ENCODE results near the gene CATSPERB.
A peak's percentile ranks its signal among the peaks of the same experiment; 100 is the strongest.
"Not testable (repeated sequence)": the region's sequence is repeated elsewhere in the genome, so short reads cannot be mapped to it uniquely, and the experiment has no call there.

Gene CATSPERB

DNA sequence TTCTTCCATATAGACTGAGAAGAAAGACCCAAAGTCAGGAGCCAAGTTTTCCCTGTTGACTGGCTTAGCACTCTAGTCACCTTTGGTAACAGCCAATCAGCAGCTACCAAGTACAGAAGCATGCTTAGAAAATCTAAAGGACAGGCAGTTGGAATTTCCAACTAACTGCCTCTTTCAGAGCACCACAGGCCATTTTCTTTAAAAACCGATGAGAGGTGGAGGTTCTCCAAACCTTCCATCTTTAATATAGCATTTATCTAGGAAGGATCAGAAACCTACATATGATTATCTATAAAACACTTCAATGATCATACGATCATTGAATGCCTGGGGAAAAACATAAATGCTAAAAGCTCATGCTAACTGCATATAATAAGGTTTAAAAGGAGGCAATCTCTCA lies at the start of gene CATSPERB:
CATSPERB (minus strand) TSS at position 101 of the 400 bp plus-strand sequence. CDS start 2,607 bp downstream, outside the sequence.
- DNase-seq (ENCODE audit: low read depth): no peak

DNA sequence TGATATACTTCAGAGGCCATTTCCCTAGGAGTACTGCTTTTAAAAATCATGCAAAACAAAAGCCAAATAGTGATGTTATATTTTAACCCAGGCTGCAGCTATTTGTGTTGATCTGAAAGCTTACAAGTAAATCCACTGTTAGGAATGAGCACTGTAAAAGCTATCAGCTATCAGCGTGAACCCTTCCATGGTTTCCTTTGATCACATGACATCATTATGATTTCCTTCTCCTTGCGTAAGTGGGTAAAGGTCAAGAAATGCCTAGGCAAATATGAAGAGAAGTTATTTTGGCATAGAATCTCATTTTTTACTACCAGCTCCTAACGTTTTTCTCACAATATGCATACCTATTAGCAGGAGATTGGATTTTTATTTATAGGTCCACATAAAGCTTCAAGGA lies 48.6 kb upstream of the CATSPERB start:
- no peak for DNase-seq (ENCODE audit: low read depth)

- DNase-seq (ENCODE audit: low read depth): no peak
These were observed 46.3 kb upstream of the CATSPERB start for GRCh38 chr14:91778217-91778616.

GRCh38 chr14:91774140-91775096 lies 42.5 kb upstream of the CATSPERB start:
- DNase-seq (ENCODE audit: low read depth): no peak

DNA sequence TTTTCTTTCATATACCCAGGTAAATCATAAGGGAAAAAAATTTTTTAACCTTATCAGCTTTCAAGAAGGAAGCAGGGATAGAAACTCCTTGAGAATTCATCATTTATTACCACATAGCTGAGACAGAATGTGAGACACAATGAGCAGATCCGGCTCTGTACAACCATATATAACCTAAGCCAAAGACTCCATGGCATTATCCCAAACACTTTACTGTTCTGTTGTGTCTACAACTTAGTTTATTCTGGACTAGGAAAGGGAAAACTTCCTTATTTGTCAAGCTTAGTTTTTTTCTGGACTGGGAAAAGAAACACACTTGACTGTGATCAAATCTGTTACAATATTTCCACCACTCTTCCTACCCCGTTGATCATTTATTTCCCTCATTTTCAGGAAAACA lies 38.3 kb upstream of the CATSPERB start:
- no peak for DNase-seq (ENCODE audit: low read depth)

DNA sequence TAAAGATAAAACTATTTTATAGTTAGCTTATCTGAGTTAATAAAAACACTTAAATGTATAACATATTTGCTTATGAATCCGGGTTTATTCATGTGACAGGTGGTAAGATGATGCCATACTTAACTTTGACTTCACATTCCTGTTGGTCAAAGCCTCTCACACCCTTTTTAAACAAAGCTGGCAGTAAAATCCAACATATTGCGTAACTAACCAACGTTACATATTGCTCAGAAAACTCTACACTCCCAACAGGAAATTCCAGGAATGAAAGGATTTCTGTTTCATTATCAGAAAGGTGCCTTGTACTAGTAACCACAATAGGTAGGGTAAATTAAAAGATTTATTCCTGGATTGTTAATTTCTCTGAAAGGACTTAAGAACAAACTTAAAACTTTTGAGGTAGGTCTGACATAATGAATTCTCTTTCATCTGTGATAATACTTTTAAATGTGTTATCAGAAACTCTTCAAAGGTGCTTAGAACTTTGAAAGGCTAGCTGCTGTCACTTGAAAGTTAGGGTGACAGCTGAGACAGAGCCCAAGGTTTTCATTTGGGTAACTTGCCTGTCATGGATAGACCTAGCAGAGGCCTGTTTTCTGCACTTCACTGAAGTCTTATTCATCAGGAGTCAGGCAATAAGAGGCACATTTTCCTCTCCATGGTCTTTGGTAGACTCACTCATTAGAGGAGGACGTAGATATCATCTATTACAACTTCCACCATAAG lies 23.8 kb upstream of the CATSPERB start:
- peak; percentile 13 for DNase-seq (ENCODE audit: low read depth)

- DNase-seq (ENCODE audit: low read depth): no peak
These were observed 22.9 kb upstream of the CATSPERB start for GRCh38 chr14:91754819-91755218.

- DNase-seq (ENCODE audit: low read depth): no peak
These were observed 22.3 kb upstream of the CATSPERB start for GRCh38 chr14:91754185-91754584.

DNA sequence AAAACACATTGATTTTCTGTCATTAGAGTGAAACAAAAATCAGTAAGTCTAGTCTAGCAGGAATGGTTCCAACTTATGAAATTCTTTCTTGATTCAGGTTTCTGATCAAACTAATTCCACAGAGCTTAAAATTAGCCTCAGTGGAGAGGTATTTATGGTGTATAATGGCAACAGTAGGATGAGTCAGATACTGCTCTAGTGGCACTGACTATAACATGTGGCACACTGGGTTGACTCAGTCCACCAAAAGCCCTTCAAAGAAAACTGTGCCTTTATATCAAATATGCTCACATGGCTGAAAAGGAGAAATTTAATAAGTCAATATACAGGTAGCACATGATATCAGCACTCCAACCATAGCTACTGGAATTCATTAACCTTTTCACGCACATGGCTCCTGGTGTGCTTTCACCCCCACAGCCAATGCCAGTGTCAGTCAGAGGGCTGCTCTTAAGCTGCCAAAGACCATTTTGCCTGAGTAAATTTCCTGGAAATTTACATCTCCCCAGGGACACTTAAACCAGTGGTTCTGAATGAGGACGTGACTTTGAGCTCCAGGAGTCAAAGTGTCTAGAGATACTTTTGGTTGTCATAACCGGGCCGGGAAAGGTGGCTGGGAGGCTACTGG lies 21.7 kb upstream of the CATSPERB start:
- no peak for DNase-seq (ENCODE audit: low read depth)

- no peak for DNase-seq (ENCODE audit: low read depth)
These were observed 21.1 kb upstream of the CATSPERB start for GRCh38 chr14:91752961-91753360.

DNA sequence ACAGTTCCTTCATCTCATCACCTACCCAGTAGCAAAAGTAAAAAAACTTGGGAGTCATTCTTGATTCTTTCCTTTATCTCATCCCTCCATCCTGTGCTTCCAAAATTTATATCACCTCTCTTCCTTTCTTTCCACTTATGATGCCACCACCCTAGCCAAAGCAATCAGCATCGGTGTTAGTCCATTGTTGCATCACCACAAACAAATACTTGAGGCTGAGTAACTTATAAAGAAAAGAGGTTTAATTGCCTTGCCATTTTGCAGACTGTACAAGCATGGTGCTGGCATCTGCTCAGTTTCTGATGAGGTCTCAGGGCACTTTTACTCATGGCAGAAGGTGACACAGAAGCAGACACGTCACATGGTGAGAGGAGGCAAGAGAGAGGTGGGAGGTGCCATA lies 19.8 kb upstream of the CATSPERB start:
- DNase-seq (ENCODE audit: low read depth): no peak

- DNase-seq (ENCODE audit: low read depth): no peak
These were observed 18.8 kb upstream of the CATSPERB start for GRCh38 chr14:91750634-91751198.

GRCh38 chr14:91749868-91750267 lies 18.0 kb upstream of the CATSPERB start:
- DNase-seq (ENCODE audit: low read depth): no peak

DNA sequence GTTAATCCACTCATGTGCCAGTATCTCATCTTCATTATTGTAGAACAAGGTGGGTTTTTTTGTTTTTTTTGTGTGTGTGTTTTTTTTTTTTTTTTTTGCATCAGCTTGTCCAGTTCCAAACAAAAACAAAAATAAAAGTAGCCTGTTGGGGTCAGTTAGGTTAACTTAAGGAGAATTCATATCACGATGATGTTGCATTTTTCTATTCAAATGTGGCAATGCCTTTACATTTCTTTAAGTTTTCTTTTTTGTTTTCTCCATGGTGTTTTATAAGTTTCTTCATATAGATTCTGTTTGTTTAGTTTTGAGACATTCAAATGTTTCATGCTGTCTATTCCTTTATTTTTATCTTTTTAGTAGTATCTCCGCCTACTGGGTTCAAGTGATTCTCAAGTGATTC lies 16.2 kb upstream of the CATSPERB start:
- DNase-seq (ENCODE audit: low read depth): no peak

GRCh38 chr14:91745344-91745743 lies 13.5 kb upstream of the CATSPERB start:
- peak; percentile 4 for DNase-seq (ENCODE audit: low read depth)

DNA sequence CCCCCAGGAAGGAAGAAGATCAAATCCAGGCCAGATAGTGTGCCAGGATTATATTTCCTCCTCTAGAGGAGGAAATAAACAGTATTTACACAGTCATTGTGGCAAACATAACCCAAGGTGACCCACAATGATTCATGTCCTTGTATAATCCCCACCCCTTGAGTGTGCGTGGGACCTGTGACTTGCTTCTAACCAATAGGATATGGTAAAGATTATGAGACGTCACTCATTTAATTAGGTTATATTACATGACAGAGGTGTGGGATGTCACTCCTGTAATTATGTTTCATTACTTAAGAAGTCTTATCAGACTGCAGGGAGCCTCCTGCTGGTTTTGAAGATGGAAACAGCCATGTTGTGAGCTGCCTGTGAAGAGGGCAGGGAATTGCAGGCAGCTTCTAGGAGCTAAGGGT lies 12.2 kb upstream of the CATSPERB start:
- peak; percentile 10 for DNase-seq (ENCODE audit: low read depth)

DNA sequence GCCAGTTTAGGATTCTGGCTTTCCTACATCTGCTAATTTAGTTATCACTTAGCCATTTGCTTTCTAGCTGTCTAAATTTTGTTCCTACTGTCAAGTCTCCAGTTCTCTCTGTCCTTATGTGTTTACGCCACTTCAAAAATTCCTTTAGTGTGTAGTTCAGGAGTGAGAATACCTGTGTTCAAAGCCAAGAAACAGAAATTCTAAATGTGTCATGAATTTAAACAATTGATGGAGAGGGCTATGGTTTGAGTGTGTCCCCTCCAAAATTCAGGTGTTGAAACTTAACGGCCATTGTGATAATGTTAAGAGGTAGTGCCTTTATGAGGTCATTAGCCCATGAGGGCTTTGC lies 11.4 kb upstream of the CATSPERB start:
- DNase-seq (ENCODE audit: low read depth): no peak

DNA sequence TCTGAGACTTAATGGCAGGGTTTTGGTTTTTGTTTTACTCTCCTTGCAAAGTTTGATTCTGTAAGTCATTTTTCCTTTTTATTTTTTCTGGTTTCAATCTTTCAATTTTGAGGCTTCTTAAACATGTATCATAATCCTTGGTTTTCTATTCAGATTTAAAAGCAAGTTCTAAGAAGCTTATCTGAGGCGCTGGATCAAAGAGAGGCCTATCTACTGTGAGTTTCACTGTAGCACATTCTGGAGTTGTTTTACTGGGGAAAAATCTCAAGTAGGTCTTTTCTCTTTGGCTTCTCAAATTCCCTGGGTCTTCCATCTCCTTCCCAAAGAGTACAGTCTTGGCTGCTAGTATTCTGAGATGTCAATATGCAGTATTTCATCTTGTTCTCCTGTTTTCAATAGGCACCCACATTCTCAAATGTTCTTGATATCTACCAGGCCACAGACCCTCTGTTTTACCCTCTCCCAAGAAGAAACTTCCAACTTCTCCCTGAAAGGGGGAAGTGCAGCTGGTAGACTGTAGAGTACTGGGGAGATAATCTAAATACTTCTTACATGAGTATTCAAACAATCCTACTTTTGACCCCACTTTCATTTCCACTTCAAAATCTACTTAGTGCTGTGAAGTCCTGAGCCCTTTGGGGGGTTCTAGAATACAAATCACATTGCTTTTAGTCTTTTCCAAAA lies 10.9 kb upstream of the CATSPERB start:
- DNase-seq (ENCODE audit: low read depth): no peak

- not testable (repeated sequence) for DNase-seq (ENCODE audit: low read depth)
These were observed 8.0 kb upstream of the CATSPERB start for GRCh38 chr14:91739867-91740266.

DNA sequence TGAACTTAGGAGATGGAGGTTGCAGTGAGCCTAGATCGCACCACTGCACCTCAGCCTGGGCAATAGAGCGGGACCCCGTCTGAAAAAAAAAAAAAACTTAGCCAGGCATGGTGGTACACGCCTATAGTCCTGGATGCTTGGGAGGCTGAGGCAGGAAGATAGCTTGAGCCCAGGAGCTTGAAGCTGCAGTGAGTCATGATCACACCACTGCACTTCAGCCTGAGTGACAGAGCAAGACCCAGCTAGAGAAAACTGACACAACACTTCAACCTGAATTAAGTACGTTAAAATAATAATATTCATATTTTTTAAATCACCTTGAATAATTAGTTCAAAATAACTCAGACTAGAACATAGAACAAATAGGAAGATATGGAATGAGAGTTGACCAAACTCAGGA lies 5.7 kb upstream of the CATSPERB start:
- no peak for DNase-seq (ENCODE audit: low read depth)

DNA sequence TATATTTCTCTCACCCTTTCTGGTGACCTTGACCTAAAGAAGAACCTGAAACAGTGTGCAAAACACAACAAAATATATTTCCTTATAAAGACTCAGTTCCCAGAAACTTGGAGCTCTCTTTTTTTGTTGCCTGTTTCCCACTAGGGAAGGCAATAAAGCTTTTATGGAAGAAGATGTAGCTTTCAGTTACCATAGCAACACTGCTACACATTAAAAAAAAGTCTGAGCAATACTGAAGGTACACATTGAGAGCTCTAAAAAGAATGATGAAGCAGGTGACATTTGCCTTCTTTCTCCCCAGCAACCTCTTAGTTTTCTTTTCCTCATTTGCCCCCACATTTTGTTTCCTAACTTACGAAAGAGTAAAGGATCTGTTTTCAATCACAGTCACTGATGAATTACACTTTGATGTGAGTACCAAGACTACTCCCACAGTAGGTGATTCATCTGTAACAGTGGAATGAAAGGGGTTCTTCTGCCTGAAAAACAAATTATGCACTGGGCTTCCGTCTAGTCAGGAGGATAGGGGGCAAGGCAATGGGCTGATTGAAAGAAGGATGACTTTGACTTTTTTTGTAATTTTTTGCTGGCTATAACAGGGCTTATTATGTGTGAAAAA lies 1.1 kb upstream of the CATSPERB start:
- no peak for DNase-seq (ENCODE audit: low read depth)

All from ELR (cell line).